Spleen (tissue), 11 donors: ENCODE results near the gene ANKS3. TPM values are rescaled to one million over a fixed set of nuclear protein-coding genes. Genes with fewer than 3 reads are reported as not detected.

Source experiments
- DNase-seq: peaks from one replicate; pipeline ENCODE4 v3.0.0-alpha.2; 2020
- H3K27ac ChIP-seq, 8 donors: fragments of 200-600 bp; sonication (generic) in 7 of 8; 1 replicate in 4 of 8; 2 replicates in 4 of 8; pipeline versions ENCODE4 v1.5.0 to v1.8.0; 2016 to 2021; ENCODE audit warnings: inconsistent platforms in 4 of 8, mild to moderate bottlenecking in 4 of 8, moderate library complexity in 1 of 8
- H3K27me3 ChIP-seq, 7 donors: fragments of 200-600 bp; sonication (generic) in 6 of 7; replicated peaks in 1 of 7; 1 replicate in 4 of 7; 2 replicates in 3 of 7; pipeline versions ENCODE4 v1.5.0 to v1.8.0; 2016 to 2021; ENCODE audit warnings: inconsistent platforms in 3 of 7, mild to moderate bottlenecking in 1 of 7
- H3K36me3 ChIP-seq, 6 donors: fragments of 200-600 bp; sonication (generic) in 5 of 6; 1 replicate in 4 of 6; 2 replicates in 2 of 6; pipeline versions ENCODE4 v1.5.0 to v1.8.0; 2016 to 2021; ENCODE audit warnings: inconsistent platforms in 2 of 6
- H3K4me1 ChIP-seq, 6 donors: fragments of 200-600 bp; sonication (generic) in 5 of 6; 1 replicate in 3 of 6; 2 replicates in 3 of 6; pipeline versions ENCODE4 v1.5.0 to v1.8.0; 2016 to 2021; ENCODE audit warnings: inconsistent platforms in 3 of 6
- H3K4me3 ChIP-seq, 8 donors: fragments of 200-600 bp; sonication (generic) in 7 of 8; 1 replicate in 4 of 8; 2 replicates in 4 of 8; pipeline versions ENCODE4 v1.5.0 to v1.8.0; 2016 to 2021; ENCODE audit warnings: inconsistent platforms in 4 of 8, mild to moderate bottlenecking in 4 of 8, moderate library complexity in 2 of 8
- H3K9me3 ChIP-seq, 8 donors: fragments of 200-600 bp; sonication (generic) in 7 of 8; 1 replicate in 4 of 8; 2 replicates in 4 of 8; pipeline versions ENCODE4 v1.5.0 to v1.8.0; 2016 to 2021; ENCODE audit warnings: inconsistent platforms in 4 of 8
- POLR2A ChIP-seq, 3 donors: fragments of 450-650 bp; IDR thresholded peaks; one replicate each; pipeline ENCODE4 v1.5.1; 2017; ENCODE audit warnings: antibody characterized with exemption in 3 of 3, mild to moderate bottlenecking in 1 of 3
- POLR2AphosphoS5 ChIP-seq, 3 donors: sonication (generic); formaldehyde crosslinking; IDR thresholded peaks; one replicate each; pipeline ENCODE4 v1.5.1; 2017; ENCODE audit warnings: antibody characterized with exemption in 3 of 3
- WGBS, 5 donors: extraction: QIAGEN DNeasy Blood & Tissue Kit in 3 of 5; methylation state at CpG; one replicate each; pipeline versions ENCODE4 v1.1.5 to v1.1.7; 2013 to 2018; 5-methylcytosine and 5-hydroxymethylcytosine counted together
- intact Hi-C: fragments of 100-400 bp; cut with DNase I; formaldehyde crosslinking; loops from one replicate; pipeline ENCODE4 v1.15.0; 2023; ENCODE audit warnings: low total_unique reads
- microRNA-seq, 3 donors: library from miRNA; unstranded; fragments of <30 nt; microRNA quantifications; one replicate each; pipeline versions ENCODE4 to v1.1.0, GENCODE V29; 2019 to 2020
- polyA plus RNA-seq, 3 donors: library from polyadenylated mRNA; stranded (reverse); fragments of 200-250 nt; gene quantifications; one replicate each; pipeline ENCODE4 v1.2.1, GENCODE V29; 2013
- small RNA-seq, 4 donors: library from RNA; depleted of rRNA; stranded (forward); fragments of <200 nt; gene quantifications; one replicate each; pipeline ENCODE3, GENCODE V24; 2016
- total RNA-seq, 7 donors: library from RNA; depleted of rRNA in 3 of 7; stranded (reverse); fragments of >200 nt in 3 of 7; fragmentation: NEBNext Ultra II Directional in 4 of 7; extraction: Animal tissue kit (Norgen Biotek cat#: 25700) in 4 of 7; gene quantifications; one replicate each; pipeline versions ENCODE4 v1.1.0 to v1.2.1, GENCODE V29; 2016 to 2021
- TF ChIP-seq, protein P1 (sequence below), 11 experiments: fragments of 200-600 bp in 7 of 11; fragments of 450-650 bp in 4 of 11; sonication (generic) in 4 of 11; IDR thresholded peaks in 8 of 11; conservative IDR thresholded peaks in 3 of 11; 1 replicate in 7 of 11; 2 replicates in 4 of 11; pipeline versions ENCODE4 v1.4.0 to v1.8.0; 2016 to 2021; ENCODE audit warnings: antibody characterized with exemption in 11 of 11, inconsistent platforms in 4 of 11, mild to moderate bottlenecking in 1 of 11
- donor health status: healthy with polysubstance abuse.
- donor health status: DM: no; HTN: no; CAD: no; lungs with moderate emphysema.
- donor health status: DM: no; HTN: no; CAD: no.
- donor health status: Bipolar disorder and iron deficiency.
- donor health status: healthy.
- donor health status: DM: no; HTN: no; CAD: no.
- donor health status: DM: yes; HTN: yes; CAD: no.

Gene ANKS3
- total and polyA plus RNA-seq, 10 donors, result 12.5 to 29.5 (median 22.9) TPM

DNA sequence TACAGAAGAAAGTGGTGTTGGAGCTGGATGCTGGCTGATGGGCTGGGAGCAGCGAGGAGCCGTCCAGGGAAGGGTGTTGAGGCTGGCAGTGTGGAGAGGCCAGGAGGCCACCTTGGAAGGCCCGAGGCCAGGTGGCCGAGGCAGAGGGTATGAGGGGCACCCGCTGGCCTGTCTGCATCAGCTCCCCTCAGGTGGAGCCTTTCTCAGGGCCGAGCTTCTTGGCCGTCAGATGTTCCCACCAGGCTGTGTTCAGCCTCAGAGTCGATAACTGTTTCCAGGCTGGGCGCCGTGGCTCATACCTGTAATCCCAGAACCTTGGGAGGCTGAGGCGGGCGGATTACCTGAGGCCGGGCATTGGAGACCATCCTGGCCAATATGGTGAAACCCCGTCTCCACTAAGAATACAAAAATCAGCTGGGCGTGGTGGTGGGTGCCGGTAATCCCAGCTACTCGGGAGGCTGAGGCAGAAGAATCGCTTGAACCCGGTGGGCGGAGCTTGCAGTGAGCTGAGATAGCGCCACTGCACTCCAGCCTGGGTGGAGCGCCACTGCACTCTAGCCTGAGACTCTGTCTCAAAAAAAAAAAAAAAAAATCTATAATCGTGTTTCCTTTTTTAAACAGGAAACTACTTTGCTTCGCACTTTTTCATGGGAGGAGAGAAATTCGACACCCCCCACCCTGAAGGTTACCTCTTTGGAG, 84.2 kb downstream of the ANKS3 start:
- DNase-seq, result no peak
- peaks cover 0 to 75% (median 31%) of the 10 kb centered on the region in 6 donors for H3K4me1 ChIP-seq
- intact Hi-C loops, result no loop called here
- no peaks in the 10 kb centered on the region for H3K9me3 ChIP-seq
- TF ChIP-seq POLR2A (IDR thresholded peaks at IDR 0.05), result no peak
- no peak for TF ChIP-seq POLR2AphosphoS5 (IDR thresholded peaks at IDR 0.05)
- TF ChIP-seq, protein P1, sequence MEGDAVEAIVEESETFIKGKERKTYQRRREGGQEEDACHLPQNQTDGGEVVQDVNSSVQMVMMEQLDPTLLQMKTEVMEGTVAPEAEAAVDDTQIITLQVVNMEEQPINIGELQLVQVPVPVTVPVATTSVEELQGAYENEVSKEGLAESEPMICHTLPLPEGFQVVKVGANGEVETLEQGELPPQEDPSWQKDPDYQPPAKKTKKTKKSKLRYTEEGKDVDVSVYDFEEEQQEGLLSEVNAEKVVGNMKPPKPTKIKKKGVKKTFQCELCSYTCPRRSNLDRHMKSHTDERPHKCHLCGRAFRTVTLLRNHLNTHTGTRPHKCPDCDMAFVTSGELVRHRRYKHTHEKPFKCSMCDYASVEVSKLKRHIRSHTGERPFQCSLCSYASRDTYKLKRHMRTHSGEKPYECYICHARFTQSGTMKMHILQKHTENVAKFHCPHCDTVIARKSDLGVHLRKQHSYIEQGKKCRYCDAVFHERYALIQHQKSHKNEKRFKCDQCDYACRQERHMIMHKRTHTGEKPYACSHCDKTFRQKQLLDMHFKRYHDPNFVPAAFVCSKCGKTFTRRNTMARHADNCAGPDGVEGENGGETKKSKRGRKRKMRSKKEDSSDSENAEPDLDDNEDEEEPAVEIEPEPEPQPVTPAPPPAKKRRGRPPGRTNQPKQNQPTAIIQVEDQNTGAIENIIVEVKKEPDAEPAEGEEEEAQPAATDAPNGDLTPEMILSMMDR (IDR thresholded peaks at IDR 0.05 in 8 of 11, conservative IDR thresholded peaks at IDR 0.05 in 3 of 11), result no peak
- H3K27ac ChIP-seq, result peak overlapping the region in 6 of 8 donors; percentile 32 to 83 (median 60)
- no peak overlapping the region for H3K4me3 ChIP-seq
- 81 to 85% (median 83%) methylated on average over 25 of the region's 25 CpGs for WGBS, 5 donors
- no peaks in the 10 kb centered on the region for H3K27me3 ChIP-seq
- H3K36me3 ChIP-seq, result peaks cover 0 to 88% (median 36%) of the 10 kb centered on the region in 6 donors

DNA sequence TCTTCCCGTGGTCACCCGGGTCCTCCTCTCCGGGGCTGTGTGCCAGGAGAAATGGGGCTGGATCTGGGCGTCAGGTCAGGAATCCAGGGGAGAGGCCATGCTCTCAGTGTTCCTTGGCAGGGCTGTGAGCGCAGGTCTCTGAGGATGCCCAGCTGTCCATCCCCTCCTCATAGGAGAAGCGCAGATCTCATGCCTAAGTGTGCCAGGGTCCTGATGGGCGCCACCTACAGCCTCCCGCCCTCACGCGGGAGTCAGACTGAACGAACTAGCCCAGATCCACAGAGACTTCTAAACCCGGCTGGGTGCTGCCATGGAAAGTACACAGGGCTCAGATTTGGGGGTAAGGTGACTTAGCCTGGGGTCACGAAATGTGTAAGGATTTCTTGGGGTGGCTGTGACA, 85.2 kb downstream of the ANKS3 start:
- DNase-seq, result no peak
- Histone ChIP-seq H3K27ac (peak overlapping the region in 3 of 8 donors; percentile 40 to 83 (median 65)), H3K9me3 (no peaks in the 10 kb centered on the region), H3K36me3 (peaks cover 0 to 88% (median 28%) of the 10 kb centered on the region in 6 donors), H3K27me3 (no peaks in the 10 kb centered on the region), H3K4me1 (peaks cover 0 to 68% (median 30%) of the 10 kb centered on the region in 6 donors), H3K4me3 (no peak overlapping the region)
- WGBS, 5 donors, result 91 to 97% (median 94%) methylated on average over 11 to 13 of the region's 13 CpGs
- TF ChIP-seq, protein P1 (IDR thresholded peaks at IDR 0.05 in 8 of 11, conservative IDR thresholded peaks at IDR 0.05 in 3 of 11), result no peak
- TF ChIP-seq POLR2AphosphoS5 (IDR thresholded peaks at IDR 0.05) (no peak), POLR2A (IDR thresholded peaks at IDR 0.05) (no peak)
- intact Hi-C loops, result no loop called here

DNA sequence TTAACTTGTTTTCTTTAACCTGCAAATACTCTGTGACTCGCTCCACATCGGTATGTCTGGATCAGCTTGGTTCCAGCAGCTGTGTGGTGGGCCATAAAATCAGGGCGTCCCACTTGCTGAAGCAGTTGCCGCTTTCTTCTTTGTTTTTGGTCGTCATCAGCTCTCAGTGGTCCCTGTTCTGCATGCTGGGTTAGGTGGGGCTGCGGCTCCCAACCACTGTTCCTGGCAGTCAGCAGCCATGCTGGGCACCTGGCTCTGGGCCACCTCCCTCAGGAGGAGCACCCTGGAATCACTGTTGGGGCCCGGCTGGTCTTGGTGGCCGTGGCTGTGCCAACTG, 86.5 kb downstream of the ANKS3 start:
- intact Hi-C loops, result no loop called here
- H3K4me3 ChIP-seq, result no peak overlapping the region
- TF ChIP-seq, protein P1 (IDR thresholded peaks at IDR 0.05 in 8 of 11, conservative IDR thresholded peaks at IDR 0.05 in 3 of 11), result no peak
- no peak for TF ChIP-seq POLR2A (IDR thresholded peaks at IDR 0.05)
- no peak for TF ChIP-seq POLR2AphosphoS5 (IDR thresholded peaks at IDR 0.05)
- DNase-seq, result no peak
- no peaks in the 10 kb centered on the region for H3K9me3 ChIP-seq
- WGBS, 5 donors, result 96 to 100% (median 98%) methylated on average over 8 of the region's 8 CpGs
- H3K4me1 ChIP-seq, result peaks cover 0 to 65% (median 26%) of the 10 kb centered on the region in 6 donors
- H3K27me3 ChIP-seq, result no peaks in the 10 kb centered on the region
- H3K36me3 ChIP-seq, result peaks cover 0 to 80% (median 18%) of the 10 kb centered on the region in 6 donors
- no peak overlapping the region for H3K27ac ChIP-seq

DNA sequence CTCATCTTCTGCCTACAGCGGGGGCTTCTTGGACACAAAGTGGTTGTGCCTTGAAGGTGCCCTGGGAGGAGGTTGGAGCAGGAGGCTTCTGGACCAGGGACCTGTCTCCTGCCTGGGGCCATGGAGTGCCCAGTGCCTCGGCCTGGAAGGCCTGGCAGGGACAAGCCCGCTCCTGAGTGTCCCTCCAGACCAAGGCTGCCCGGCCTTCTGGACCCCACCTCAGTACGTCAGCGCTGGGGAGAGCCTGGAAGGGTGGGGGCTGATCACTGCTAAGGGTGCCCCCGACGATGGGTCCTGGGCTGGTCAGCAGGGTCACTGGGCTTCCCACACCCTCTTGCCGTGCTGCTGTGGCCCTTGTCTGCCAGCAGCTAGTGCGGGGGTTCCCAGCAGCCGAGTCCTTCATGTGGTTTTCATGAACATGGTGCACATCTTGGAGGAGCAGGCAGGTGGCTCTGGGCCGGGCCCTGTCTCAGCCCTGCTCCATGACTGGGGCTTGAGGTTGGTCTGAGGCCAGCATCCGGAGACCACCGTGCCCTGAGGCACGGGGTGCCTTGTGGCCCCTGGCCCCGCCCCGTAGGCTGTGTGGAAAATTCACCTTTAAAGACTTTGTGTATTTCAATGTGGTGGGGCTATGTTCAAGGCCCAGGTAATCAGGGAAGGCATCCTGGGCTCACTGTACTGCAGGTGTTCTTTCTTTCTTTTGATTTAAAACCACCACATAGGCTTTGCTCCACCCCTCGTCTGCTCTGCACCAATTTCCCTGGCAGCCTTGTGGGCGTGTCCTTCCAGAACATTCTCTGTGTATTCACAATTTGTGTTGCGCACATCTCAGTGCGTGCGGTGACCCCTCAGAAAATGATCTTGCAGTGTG, 87.1 kb downstream of the ANKS3 start:
- H3K9me3 ChIP-seq, result no peaks in the 10 kb centered on the region
- WGBS, 5 donors, result 89 to 93% (median 91%) methylated on average over 10 to 22 of the region's 22 CpGs
- H3K36me3 ChIP-seq, result peaks cover 0 to 74% (median 12%) of the 10 kb centered on the region in 6 donors
- peak overlapping the region in 1 of 8 donors; percentile 8 for H3K27ac ChIP-seq
- no peak overlapping the region for H3K4me3 ChIP-seq
- TF ChIP-seq POLR2AphosphoS5 (IDR thresholded peaks at IDR 0.05), result peak in 1 of 3 donors; percentile 29
- no peak for TF ChIP-seq POLR2A (IDR thresholded peaks at IDR 0.05)
- H3K27me3 ChIP-seq, result no peaks in the 10 kb centered on the region
- intact Hi-C loops, result no loop called here
- peaks cover 0 to 67% (median 30%) of the 10 kb centered on the region in 6 donors for H3K4me1 ChIP-seq
- DNase-seq, result no peak

Small RNA genes within 50 kb of the gene (microRNA-seq; reads per million reads assigned to microRNA genes)
- 0 reads per million in 3 donors for gene MIR6769A

Small RNA genes within 50 kb of the gene (small RNA-seq; reads per million reads assigned to genes)
- gene MIR6769A (0 reads per million in 4 donors), gene RF00017 (0 reads per million in 4 donors)

Other genes starting within 250 kb of the ANKS3 start
- gene CDIP1, start 195.5 kb downstream of the ANKS3 start, total RNA-seq, result 10 to 100 TPM; 17.8 to 26.9 (median 21.8) TPM
- 10 to 100 TPM in 2 of 3 donors, 1 to 10 TPM in 1; 9.6 to 13.8 (median 12.1) TPM for gene CDIP1, start 195.5 kb downstream of the ANKS3 start, polyA plus RNA-seq
- under 1 TPM; 0.17 to 0.33 (median 0.23) TPM for gene C16orf96, start 177.9 kb downstream of the ANKS3 start, total RNA-seq
- under 1 TPM; 0.06 to 0.07 (median 0.06) TPM for gene C16orf96, start 177.9 kb downstream of the ANKS3 start, polyA plus RNA-seq
- gene UBALD1, start 119.4 kb downstream of the ANKS3 start, total RNA-seq, result 10 to 100 TPM; 10.0 to 29.2 (median 20.2) TPM
- gene UBALD1, start 119.4 kb downstream of the ANKS3 start, polyA plus RNA-seq, result 10 to 100 TPM; 12.6 to 33.6 (median 13.6) TPM
- 100 to 1,000 TPM in 1 of 7 donors, 10 to 100 TPM in 6; 65.6 to 132 (median 83.6) TPM for gene MGRN1, start 109.4 kb downstream of the ANKS3 start, total RNA-seq
- gene MGRN1, start 109.4 kb downstream of the ANKS3 start, polyA plus RNA-seq, result 10 to 100 TPM in 1 of 3 donors, 1 to 10 TPM in 2; 7.6 to 26.9 (median 8.8) TPM
- 10 to 100 TPM; 26.2 to 37.4 (median 27.6) TPM for gene NUDT16L1, start 40.7 kb downstream of the ANKS3 start, total RNA-seq
- 10 to 100 TPM; 29.0 to 47.2 (median 38.8) TPM for gene NUDT16L1, start 40.7 kb downstream of the ANKS3 start, polyA plus RNA-seq
- gene DNAAF8, start 266 bp upstream of the ANKS3 start, total RNA-seq, result 1 to 10 TPM in 1 of 7 donors, under 1 TPM in 3, not detected in 3; 0.57 to 1.2 (median 0.74) TPM
- gene DNAAF8, start 266 bp upstream of the ANKS3 start, polyA plus RNA-seq, result under 1 TPM; 0.17 to 0.35 (median 0.30) TPM
- gene ZNF500, start 32.9 kb upstream of the ANKS3 start, total RNA-seq, result 10 to 100 TPM; 12.0 to 32.3 (median 22.2) TPM
- 10 to 100 TPM in 1 of 3 donors, 1 to 10 TPM in 2; 2.5 to 19.0 (median 3.5) TPM for gene ZNF500, start 32.9 kb upstream of the ANKS3 start, polyA plus RNA-seq
- gene SEPTIN12, start 54.1 kb upstream of the ANKS3 start, total RNA-seq, result not detected
- gene SEPTIN12, start 54.1 kb upstream of the ANKS3 start, polyA plus RNA-seq, result under 1 TPM in 1 of 3 donors, not detected in 2; 0.37 TPM
- not detected for gene SMIM22, start 61.1 kb upstream of the ANKS3 start, total RNA-seq
- not detected for gene SMIM22, start 61.1 kb upstream of the ANKS3 start, polyA plus RNA-seq
- 10 to 100 TPM; 25.5 to 41.4 (median 31.5) TPM for gene ROGDI, start 68.4 kb upstream of the ANKS3 start, total RNA-seq
- gene ROGDI, start 68.4 kb upstream of the ANKS3 start, polyA plus RNA-seq, result 10 to 100 TPM; 24.6 to 47.5 (median 41.6) TPM
- 100 to 1,000 TPM in 1 of 7 donors, 10 to 100 TPM in 6; 47.2 to 117 (median 83.1) TPM for gene GLYR1, start 113.0 kb upstream of the ANKS3 start, total RNA-seq
- gene GLYR1, start 113.0 kb upstream of the ANKS3 start, polyA plus RNA-seq, result 10 to 100 TPM; 26.6 to 53.4 (median 34.0) TPM
- 10 to 100 TPM; 41.6 to 69.4 (median 58.9) TPM for gene UBN1, start 113.2 kb upstream of the ANKS3 start, total RNA-seq
- 10 to 100 TPM in 1 of 3 donors, 1 to 10 TPM in 2; 4.8 to 16.2 (median 5.5) TPM for gene UBN1, start 113.2 kb upstream of the ANKS3 start, polyA plus RNA-seq
- under 1 TPM in 4 of 7 donors, not detected in 3; 0.18 to 0.37 (median 0.19) TPM for gene PPL, start 202.9 kb upstream of the ANKS3 start, total RNA-seq
- under 1 TPM; 0.11 to 0.77 (median 0.29) TPM for gene PPL, start 202.9 kb upstream of the ANKS3 start, polyA plus RNA-seq
- under 1 TPM in 6 of 7 donors, not detected in 1; 0.13 to 0.94 (median 0.60) TPM for gene SEC14L5, start 224.1 kb upstream of the ANKS3 start, total RNA-seq
- under 1 TPM; 0.06 to 0.26 (median 0.11) TPM for gene SEC14L5, start 224.1 kb upstream of the ANKS3 start, polyA plus RNA-seq